Liver (tissue), 9 donors: ENCODE results near the gene P2RY8. TPM values are rescaled to one million over a fixed set of nuclear protein-coding genes. Genes with fewer than 3 reads are reported as not detected.
A peak's percentile ranks its signal among the peaks of the same experiment; 100 is the strongest.

ENCODE experiments used
- DNase-seq: peaks from one replicate; pipeline ENCODE4 v3.0.0-alpha.2; 2017; ENCODE audit warnings: low spot score
- H3K27ac ChIP-seq, 2 donors: one replicate each; pipeline ENCODE4 v1.7.0; 2013; ENCODE audit warnings: inconsistent platforms in 2 of 2, low read length in 2 of 2, control low read depth in 1 of 2, low read depth in 1 of 2, mild to moderate bottlenecking in 1 of 2
- H3K27me3 ChIP-seq, 4 donors: one replicate each; pipeline versions ENCODE4 v1.6.1 to v1.7.0; 2013; ENCODE audit warnings: low read length in 3 of 4, inconsistent platforms in 1 of 4, mild to moderate bottlenecking in 1 of 4, moderate library complexity in 1 of 4; ENCODE audit not compliant: control insufficient read depth in 4 of 4, insufficient read depth in 4 of 4
- H3K36me3 ChIP-seq, 4 donors: one replicate each; pipeline versions ENCODE4 v1.6.1 to v1.7.0; 2013; ENCODE audit warnings: low read length in 3 of 4, mild to moderate bottlenecking in 3 of 4, low read depth in 1 of 4, moderate library complexity in 1 of 4; ENCODE audit not compliant: control insufficient read depth in 4 of 4, insufficient read depth in 3 of 4
- H3K4me1 ChIP-seq, 4 donors: one replicate each; pipeline versions ENCODE4 v1.6.1 to v1.7.0; 2013; ENCODE audit warnings: low read length in 3 of 4, mild to moderate bottlenecking in 3 of 4, moderate library complexity in 1 of 4; ENCODE audit not compliant: control insufficient read depth in 4 of 4, insufficient read depth in 4 of 4
- H3K4me3 ChIP-seq, 3 donors: one replicate each; pipeline versions ENCODE4 v1.6.1 to v1.7.0; 2013; ENCODE audit warnings: low read length in 3 of 3, control low read depth in 1 of 3, low read depth in 1 of 3, mild to moderate bottlenecking in 1 of 3
- H3K9ac ChIP-seq, 2 donors: one replicate each; pipeline ENCODE4 v1.7.0; 2013; ENCODE audit warnings: low read length in 2 of 2, mild to moderate bottlenecking in 2 of 2, moderate library complexity in 2 of 2, control low read depth in 1 of 2, low read depth in 1 of 2
- H3K9me3 ChIP-seq, 4 donors: one replicate each; pipeline versions ENCODE4 v1.6.1 to v1.7.0; 2013; ENCODE audit warnings: low read length in 3 of 4; ENCODE audit not compliant: control insufficient read depth in 4 of 4
- EGR1 ChIP-seq, 2 donors: IDR thresholded peaks; 2 replicates each; pipeline ENCODE4 v1.6.1; 2016 to 2018; ENCODE audit warnings: antibody characterized with exemption in 2 of 2, low read depth in 2 of 2
- FOXA1 ChIP-seq: IDR thresholded peaks from 2 replicates; pipeline ENCODE4 v1.6.1; 2016; ENCODE audit warnings: antibody characterized with exemption
- FOXA2 ChIP-seq: IDR thresholded peaks from 2 replicates; pipeline ENCODE4 v1.6.1; 2016; ENCODE audit warnings: antibody characterized with exemption
- GABPA ChIP-seq, 2 donors: IDR thresholded peaks in 1 of 2; conservative IDR thresholded peaks in 1 of 2; 2 replicates each; pipeline ENCODE4 v1.6.1; 2016; ENCODE audit warnings: antibody characterized with exemption in 2 of 2, mild to moderate bottlenecking in 1 of 2, moderate library complexity in 1 of 2
- HNF4A ChIP-seq, 2 donors: conservative IDR thresholded peaks; 2 replicates each; pipeline ENCODE4 v1.6.1; 2016; ENCODE audit warnings: antibody characterized with exemption in 2 of 2, mild to moderate bottlenecking in 2 of 2
- HNF4G ChIP-seq: IDR thresholded peaks from 2 replicates; pipeline ENCODE4 v1.6.1; 2016; ENCODE audit warnings: antibody characterized with exemption
- JUND ChIP-seq, 2 donors: IDR thresholded peaks; 2 replicates each; pipeline ENCODE4 v1.6.1; 2016; ENCODE audit warnings: antibody characterized with exemption in 2 of 2
- NR2F2 ChIP-seq: IDR thresholded peaks from 2 replicates; pipeline ENCODE4 v1.6.1; 2016; ENCODE audit warnings: antibody characterized with exemption
- RAD21 ChIP-seq, 2 donors: IDR thresholded peaks; 2 replicates each; pipeline ENCODE4 v1.6.1; 2016; ENCODE audit warnings: antibody characterized with exemption in 2 of 2, mild to moderate bottlenecking in 2 of 2
- REST ChIP-seq: IDR thresholded peaks from 2 replicates; pipeline ENCODE4 v1.6.1; 2016; ENCODE audit warnings: antibody characterized with exemption, mild to moderate bottlenecking
- RXRA ChIP-seq, 2 donors: IDR thresholded peaks; 2 replicates each; pipeline ENCODE4 v1.6.1; 2017 to 2018; ENCODE audit warnings: antibody characterized with exemption in 2 of 2, mild to moderate bottlenecking in 1 of 2
- SP1 ChIP-seq: IDR thresholded peaks from 2 replicates; pipeline ENCODE4 v1.6.1; 2018; ENCODE audit warnings: antibody characterized with exemption, mild to moderate bottlenecking
- TAF1 ChIP-seq: conservative IDR thresholded peaks from 2 replicates; pipeline ENCODE4 v1.6.1; 2016; ENCODE audit warnings: antibody characterized with exemption, mild to moderate bottlenecking
- YY1 ChIP-seq: IDR thresholded peaks from 2 replicates; pipeline ENCODE4 v1.6.1; 2016; ENCODE audit warnings: antibody characterized with exemption, mild to moderate bottlenecking
- ZBTB33 ChIP-seq: IDR thresholded peaks from 2 replicates; pipeline ENCODE4 v1.6.1; 2016; ENCODE audit warnings: antibody characterized with exemption
- WGBS: extraction: QIAGEN DNeasy Blood & Tissue Kit; methylation state at CpG from one replicate; pipeline ENCODE4 v1.1.7; 2013; 5-methylcytosine and 5-hydroxymethylcytosine counted together
- polyA plus RNA-seq, 2 donors: library from polyadenylated mRNA; stranded (reverse) in 1 of 2; unstranded in 1 of 2; fragments of 200-250 nt in 1 of 2; fragments of >200 nt in 1 of 2; fragmentation: Nextera tagmentation in 1 of 2; extraction: Ambion mirVana in 1 of 2; gene quantifications; one replicate each; pipeline versions ENCODE4 v1.2.1 to v1.2.3, GENCODE V29; 2013 to 2015
- total RNA-seq, 2 donors: library from RNA; depleted of rRNA; stranded (reverse); fragments of >200 nt; gene quantifications; one replicate each; pipeline ENCODE4 v1.2.3, GENCODE V29; 2014
- TF ChIP-seq, protein P1 (sequence below): IDR thresholded peaks from 2 replicates; pipeline ENCODE4 v1.6.1; 2016; ENCODE audit warnings: antibody characterized with exemption
- TF ChIP-seq, protein P2 (sequence below): fragments of 150-350 bp; IDR thresholded peaks from 2 replicates; pipeline ENCODE4 v1.5.1; 2017; ENCODE audit warnings: improper control_type of control experiment, low read depth, low read length; ENCODE audit not compliant: missing input control
- TF ChIP-seq, protein P3 (sequence below): IDR thresholded peaks from 2 replicates; pipeline ENCODE4 v1.6.1; 2016; ENCODE audit warnings: antibody characterized with exemption
- donor health status: healthy.
- donor health status: healthy.
- donor health status: healthy.
- donor health status: healthy.
- donor health status: healthy.

Gene P2RY8
- total and polyA plus RNA-seq, 4 donors = 0.24 to 4.4 (median 0.59) TPM

DNA sequence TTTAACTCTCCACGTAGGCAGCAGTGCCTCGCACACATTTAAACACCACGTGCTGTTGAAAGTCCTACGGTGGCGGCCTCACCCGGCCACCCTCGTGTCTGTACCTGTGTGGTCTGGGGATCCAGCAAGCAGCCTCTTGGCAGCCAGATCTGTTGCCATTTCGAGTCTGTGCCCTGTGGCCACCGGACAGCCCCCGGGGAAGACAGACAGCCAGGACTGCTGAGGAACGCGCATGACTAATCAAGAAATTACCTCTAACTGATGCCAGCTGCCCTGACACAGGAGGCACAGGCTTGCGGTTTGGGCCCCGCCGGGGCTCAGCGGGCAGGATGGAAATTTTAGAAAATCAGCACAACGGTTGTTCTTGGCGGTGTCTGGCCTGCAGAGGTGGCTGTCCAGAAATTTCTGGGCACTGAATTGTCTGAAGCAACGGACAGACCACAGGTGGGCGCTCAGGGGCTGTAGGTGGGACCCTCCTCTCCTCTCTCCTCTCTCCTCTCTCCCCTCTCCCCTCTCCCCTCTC lies 68.7 kb downstream of the P2RY8 start (continued):
- TF ChIP-seq ZBTB33 = no peak

DNA sequence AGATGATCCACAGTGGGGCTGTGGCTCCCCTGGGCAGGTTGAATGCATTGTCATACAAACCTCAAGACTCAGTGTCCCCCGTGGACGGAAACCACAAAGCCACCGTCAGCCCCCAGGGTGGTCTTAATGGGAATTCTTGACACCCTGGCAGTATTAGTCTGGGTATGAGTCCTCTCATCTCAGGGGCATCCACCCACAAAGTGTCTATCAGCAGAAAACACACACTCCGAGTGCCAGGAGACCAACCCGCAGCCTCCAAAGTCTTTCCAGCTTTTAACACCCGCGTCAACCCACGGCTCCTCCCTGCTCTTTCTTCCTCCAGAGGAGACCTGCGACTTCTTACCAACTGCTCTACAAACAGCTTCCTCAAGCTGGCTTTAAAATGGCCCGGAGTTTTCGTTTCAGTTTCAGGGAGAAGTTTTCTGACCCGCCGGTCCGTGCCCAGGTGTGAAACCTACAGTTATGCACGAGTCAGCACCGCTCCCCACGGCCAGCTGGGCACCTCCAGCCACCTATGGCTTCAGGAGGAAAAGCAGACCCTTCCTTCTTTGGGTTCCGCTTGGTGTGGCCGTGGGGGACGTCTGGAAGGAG lies 69.9 kb downstream of the P2RY8 start:
- Histone ChIP-seq H3K27me3 (peaks cover 0 to 3% (median 0%) of the 10 kb centered on the region in 4 donors), H3K9ac (no peak overlapping the region), H3K4me3 (no peak overlapping the region), H3K9me3 (no peaks in the 10 kb centered on the region), H3K36me3 (no peaks in the 10 kb centered on the region), H3K4me1 (no peaks in the 10 kb centered on the region), H3K27ac (peak overlapping the region in 1 of 2 donors; percentile 12)
- no peak for DNase-seq
- 38% methylated on average over 20 of the region's 20 CpGs for WGBS
- TF ChIP-seq YY1 = no peak
- TF ChIP-seq RXRA (IDR thresholded peaks at IDR 0.05) = no peak
- TF ChIP-seq REST = no peak
- TF ChIP-seq ZBTB33 = no peak
- TF ChIP-seq FOXA2 = no peak
- TF ChIP-seq RAD21 (IDR thresholded peaks at IDR 0.05) = no peak
- TF ChIP-seq, protein P1, sequence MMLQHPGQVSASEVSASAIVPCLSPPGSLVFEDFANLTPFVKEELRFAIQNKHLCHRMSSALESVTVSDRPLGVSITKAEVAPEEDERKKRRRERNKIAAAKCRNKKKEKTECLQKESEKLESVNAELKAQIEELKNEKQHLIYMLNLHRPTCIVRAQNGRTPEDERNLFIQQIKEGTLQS = no peak
- TF ChIP-seq, protein P2, sequence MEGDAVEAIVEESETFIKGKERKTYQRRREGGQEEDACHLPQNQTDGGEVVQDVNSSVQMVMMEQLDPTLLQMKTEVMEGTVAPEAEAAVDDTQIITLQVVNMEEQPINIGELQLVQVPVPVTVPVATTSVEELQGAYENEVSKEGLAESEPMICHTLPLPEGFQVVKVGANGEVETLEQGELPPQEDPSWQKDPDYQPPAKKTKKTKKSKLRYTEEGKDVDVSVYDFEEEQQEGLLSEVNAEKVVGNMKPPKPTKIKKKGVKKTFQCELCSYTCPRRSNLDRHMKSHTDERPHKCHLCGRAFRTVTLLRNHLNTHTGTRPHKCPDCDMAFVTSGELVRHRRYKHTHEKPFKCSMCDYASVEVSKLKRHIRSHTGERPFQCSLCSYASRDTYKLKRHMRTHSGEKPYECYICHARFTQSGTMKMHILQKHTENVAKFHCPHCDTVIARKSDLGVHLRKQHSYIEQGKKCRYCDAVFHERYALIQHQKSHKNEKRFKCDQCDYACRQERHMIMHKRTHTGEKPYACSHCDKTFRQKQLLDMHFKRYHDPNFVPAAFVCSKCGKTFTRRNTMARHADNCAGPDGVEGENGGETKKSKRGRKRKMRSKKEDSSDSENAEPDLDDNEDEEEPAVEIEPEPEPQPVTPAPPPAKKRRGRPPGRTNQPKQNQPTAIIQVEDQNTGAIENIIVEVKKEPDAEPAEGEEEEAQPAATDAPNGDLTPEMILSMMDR = no peak
- TF ChIP-seq EGR1 (IDR thresholded peaks at IDR 0.05; ENCODE audit: low read depth in 2 of 2) = no peak
- no peak for TF ChIP-seq HNF4A (conservative IDR thresholded peaks at IDR 0.05)
- no peak for TF ChIP-seq TAF1
- TF ChIP-seq GABPA (IDR thresholded peaks at IDR 0.05 in 1 of 2, conservative IDR thresholded peaks at IDR 0.05 in 1 of 2) = no peak
- no peak for TF ChIP-seq SP1
- TF ChIP-seq HNF4G = no peak
- no peak for TF ChIP-seq NR2F2
- no peak for TF ChIP-seq FOXA1
- no peak for TF ChIP-seq JUND (IDR thresholded peaks at IDR 0.05)
- TF ChIP-seq, protein P3, sequence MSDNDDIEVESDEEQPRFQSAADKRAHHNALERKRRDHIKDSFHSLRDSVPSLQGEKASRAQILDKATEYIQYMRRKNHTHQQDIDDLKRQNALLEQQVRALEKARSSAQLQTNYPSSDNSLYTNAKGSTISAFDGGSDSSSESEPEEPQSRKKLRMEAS = no peak
